ENCODE data around the gene HS6ST2. TPM values are rescaled to one million over a fixed set of nuclear protein-coding genes. Genes with fewer than 3 reads are reported as not detected.

HS6ST2 gene
- total RNA-seq, 2 donors from 2014 or later, result not detected

DNA sequence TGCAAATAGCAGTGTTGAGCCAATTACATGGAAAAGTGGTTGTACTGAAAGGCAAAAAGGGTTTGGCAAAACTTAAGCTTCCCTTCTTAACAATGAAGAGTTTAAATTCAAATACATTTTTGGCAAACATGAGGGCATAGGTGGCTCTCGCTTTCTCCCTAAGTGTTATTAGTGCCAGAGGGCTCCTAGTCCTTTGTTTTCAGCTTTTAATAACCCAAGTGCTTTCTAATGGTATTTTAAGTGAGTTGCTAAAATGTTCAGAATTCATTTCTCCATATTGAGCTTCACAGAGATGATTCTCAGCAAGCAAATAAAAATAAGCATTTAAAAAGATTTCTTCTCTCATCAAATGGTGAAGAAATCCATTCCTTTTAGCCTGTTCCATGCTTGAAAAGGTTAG, 123.7 kb downstream of the HS6ST2 start:
- no peak for DNase-seq (ENCODE audit: low spot score)
- Histone ChIP-seq H3K27me3 (replicated peaks; ENCODE audit: insufficient read depth) (no peaks in the 10 kb centered on the region), H3K9me3 (no peaks in the 10 kb centered on the region), H3K36me3 (no peaks in the 10 kb centered on the region), H3K4me3 (no peak overlapping the region), H3K27ac (no peak overlapping the region), H3K4me1 (ENCODE audit: control insufficient read depth in 1 of 2, low read depth in 2 of 2) (no peaks in the 10 kb centered on the region)
- TF ChIP-seq, protein P1, sequence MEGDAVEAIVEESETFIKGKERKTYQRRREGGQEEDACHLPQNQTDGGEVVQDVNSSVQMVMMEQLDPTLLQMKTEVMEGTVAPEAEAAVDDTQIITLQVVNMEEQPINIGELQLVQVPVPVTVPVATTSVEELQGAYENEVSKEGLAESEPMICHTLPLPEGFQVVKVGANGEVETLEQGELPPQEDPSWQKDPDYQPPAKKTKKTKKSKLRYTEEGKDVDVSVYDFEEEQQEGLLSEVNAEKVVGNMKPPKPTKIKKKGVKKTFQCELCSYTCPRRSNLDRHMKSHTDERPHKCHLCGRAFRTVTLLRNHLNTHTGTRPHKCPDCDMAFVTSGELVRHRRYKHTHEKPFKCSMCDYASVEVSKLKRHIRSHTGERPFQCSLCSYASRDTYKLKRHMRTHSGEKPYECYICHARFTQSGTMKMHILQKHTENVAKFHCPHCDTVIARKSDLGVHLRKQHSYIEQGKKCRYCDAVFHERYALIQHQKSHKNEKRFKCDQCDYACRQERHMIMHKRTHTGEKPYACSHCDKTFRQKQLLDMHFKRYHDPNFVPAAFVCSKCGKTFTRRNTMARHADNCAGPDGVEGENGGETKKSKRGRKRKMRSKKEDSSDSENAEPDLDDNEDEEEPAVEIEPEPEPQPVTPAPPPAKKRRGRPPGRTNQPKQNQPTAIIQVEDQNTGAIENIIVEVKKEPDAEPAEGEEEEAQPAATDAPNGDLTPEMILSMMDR (IDR thresholded peaks at IDR 0.05), result no peak
- no peak for ATAC-seq (ENCODE audit: insufficient number of reproducible peaks, low FRiP score, low read depth)

DNA sequence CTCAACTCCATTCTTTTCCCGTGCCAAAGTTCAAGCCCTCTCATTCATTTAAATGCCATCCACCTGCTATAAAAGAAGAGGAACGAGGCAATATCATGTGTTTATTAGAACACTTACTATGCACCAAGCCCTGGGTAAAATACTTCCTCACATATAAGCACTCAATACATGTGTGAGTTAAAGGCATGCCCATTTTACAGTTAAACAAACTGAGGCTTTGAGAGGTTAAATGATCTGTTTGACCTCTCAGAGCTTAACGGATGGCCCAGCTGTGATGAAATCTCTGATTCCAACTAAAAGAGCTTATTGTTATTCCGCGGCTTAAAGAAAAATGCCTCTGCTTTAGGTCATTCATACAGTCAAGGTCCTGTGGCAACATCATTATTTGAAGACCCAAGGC, 124.3 kb downstream of the HS6ST2 start:
- DNase-seq (ENCODE audit: low spot score), result no peak

DNA sequence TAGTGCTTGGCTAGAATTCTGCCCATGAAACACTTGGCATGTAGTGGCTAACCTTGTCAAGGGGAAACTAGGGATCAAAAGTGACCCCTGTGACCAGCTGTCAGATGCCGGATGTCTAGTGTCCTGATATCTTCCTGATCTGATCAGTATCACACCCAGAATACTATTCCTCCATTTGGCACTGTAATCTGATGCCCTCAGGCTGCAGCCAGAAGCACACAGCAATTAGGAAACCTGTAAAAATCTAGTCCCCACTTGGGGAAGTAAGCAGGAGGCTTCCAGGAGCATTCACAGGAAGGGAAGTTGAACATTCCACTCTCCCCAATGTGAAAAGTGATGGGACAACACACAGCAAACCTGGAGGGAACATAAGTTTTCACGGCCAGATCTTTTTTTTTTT, 125.1 kb downstream of the HS6ST2 start:
- no peak for DNase-seq (ENCODE audit: low spot score)
- no peak overlapping the region for H3K27ac ChIP-seq
- no peaks in the 10 kb centered on the region for H3K9me3 ChIP-seq
- TF ChIP-seq, protein P1 (IDR thresholded peaks at IDR 0.05), result no peak
- no peak overlapping the region for H3K4me3 ChIP-seq
- H3K36me3 ChIP-seq, result no peaks in the 10 kb centered on the region
- H3K27me3 ChIP-seq (replicated peaks; ENCODE audit: insufficient read depth), result no peaks in the 10 kb centered on the region
- no peak for ATAC-seq (ENCODE audit: insufficient number of reproducible peaks, low FRiP score, low read depth)
- no peaks in the 10 kb centered on the region for H3K4me1 ChIP-seq (ENCODE audit: control insufficient read depth in 1 of 2, low read depth in 2 of 2)

More for the DNA sequence above, 124.3 kb downstream of the HS6ST2 start:
- Histone ChIP-seq H3K4me3 (no peak overlapping the region), H3K4me1 (ENCODE audit: control insufficient read depth in 1 of 2, low read depth in 2 of 2) (no peaks in the 10 kb centered on the region), H3K36me3 (no peaks in the 10 kb centered on the region), H3K27me3 (replicated peaks; ENCODE audit: insufficient read depth) (no peaks in the 10 kb centered on the region), H3K27ac (no peak overlapping the region), H3K9me3 (no peaks in the 10 kb centered on the region)
- ATAC-seq (ENCODE audit: insufficient number of reproducible peaks, low FRiP score, low read depth), result no peak
- TF ChIP-seq, protein P1 (IDR thresholded peaks at IDR 0.05), result no peak

DNA sequence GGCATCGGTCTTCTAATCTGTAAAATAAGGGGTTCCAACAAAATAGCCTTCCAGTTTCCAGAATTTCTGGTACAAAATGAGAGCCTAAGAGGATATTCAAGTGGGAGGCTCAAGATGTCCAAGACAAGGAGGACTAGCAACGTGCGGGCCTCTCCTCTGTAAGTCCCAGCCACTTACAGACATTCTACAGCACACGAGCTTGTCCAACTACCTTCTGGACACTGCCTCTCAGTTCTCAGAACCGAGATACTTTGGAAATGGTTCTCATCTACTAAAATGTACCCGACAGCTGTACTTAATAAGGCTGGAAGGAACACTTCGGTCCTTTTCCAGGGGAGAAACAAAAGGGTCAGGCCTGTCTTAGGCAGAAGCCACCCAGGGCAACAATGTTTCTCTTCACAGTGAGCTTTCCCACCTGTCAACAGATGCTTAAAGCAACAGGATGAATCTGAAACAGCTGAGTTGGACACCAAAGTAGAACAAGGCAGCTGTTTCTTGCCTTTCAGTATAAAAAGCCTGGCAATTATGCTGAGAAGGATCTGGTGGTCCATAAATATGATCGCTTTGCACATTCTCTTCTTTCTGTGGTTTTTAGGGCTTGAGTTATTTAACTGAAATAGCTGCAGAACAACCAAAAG, 127.0 kb downstream of the HS6ST2 start:
- Histone ChIP-seq H3K27ac (no peak overlapping the region), H3K27me3 (replicated peaks; ENCODE audit: insufficient read depth) (no peaks in the 10 kb centered on the region), H3K4me3 (no peak overlapping the region), H3K36me3 (no peaks in the 10 kb centered on the region), H3K4me1 (ENCODE audit: control insufficient read depth in 1 of 2, low read depth in 2 of 2) (no peaks in the 10 kb centered on the region), H3K9me3 (no peaks in the 10 kb centered on the region)
- ATAC-seq (ENCODE audit: insufficient number of reproducible peaks, low FRiP score, low read depth) (no peak), DNase-seq (ENCODE audit: low spot score) (no peak)
- TF ChIP-seq, protein P1 (IDR thresholded peaks at IDR 0.05), result no peak

DNA sequence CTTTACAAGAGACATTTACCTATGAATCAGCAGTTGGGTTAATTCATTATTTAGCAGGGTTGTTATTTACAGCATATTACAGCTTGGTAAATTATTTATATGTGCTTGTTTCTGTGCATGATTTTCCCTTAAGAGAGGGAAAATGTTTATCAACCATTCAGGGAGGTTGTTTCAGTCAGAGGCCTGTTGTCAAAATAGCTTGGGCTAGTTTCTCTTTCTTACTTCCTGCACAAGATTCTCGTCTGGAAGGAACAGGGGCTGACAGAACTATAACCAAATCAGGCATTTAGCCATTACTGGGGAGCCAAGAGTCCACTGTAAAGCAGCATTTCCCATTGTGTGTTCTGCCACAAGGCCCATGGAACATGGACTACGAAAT, 135.8 kb downstream of the HS6ST2 start:
- ATAC-seq (ENCODE audit: insufficient number of reproducible peaks, low FRiP score, low read depth), result no peak
- no peaks in the 10 kb centered on the region for H3K27me3 ChIP-seq (replicated peaks; ENCODE audit: insufficient read depth)
- no peaks in the 10 kb centered on the region for H3K36me3 ChIP-seq
- no peak overlapping the region for H3K4me3 ChIP-seq
- no peak overlapping the region for H3K27ac ChIP-seq
- no peaks in the 10 kb centered on the region for H3K9me3 ChIP-seq
- H3K4me1 ChIP-seq (ENCODE audit: control insufficient read depth in 1 of 2, low read depth in 2 of 2), result no peaks in the 10 kb centered on the region
- TF ChIP-seq, protein P1 (IDR thresholded peaks at IDR 0.05), result no peak
- DNase-seq (ENCODE audit: low spot score), result no peak

All from thoracic aorta (tissue), 2 donors.